GM12874 (cell line): Measurements from ENCODE around the gene SMAD6.

Experiments
- CTCF ChIP-seq: IDR thresholded peaks from 2 replicates; pipeline ENCODE4 v1.5.1; 2011; ENCODE audit warnings: low read depth, mild to moderate bottlenecking, control low read depth, low read length, moderate library complexity; ENCODE audit not compliant: insufficient read depth

The SMAD6 gene

GRCh38 chr15:66765478-66766281 is 63.6 kb downstream of the SMAD6 start:
- no peak for TF ChIP-seq CTCF

- no peak for TF ChIP-seq CTCF
Measured at GRCh38 chr15:66766282-66767230, 64.5 kb downstream of the SMAD6 start.

GRCh38 chr15:66767240-66767659 is 65.2 kb downstream of the SMAD6 start:
- TF ChIP-seq CTCF = no peak

GRCh38 chr15:66768987-66769386 is 67.0 kb downstream of the SMAD6 start:
- no peak for TF ChIP-seq CTCF

GRCh38 chr15:66770518-66771350 is 68.7 kb downstream of the SMAD6 start:
- no peak for TF ChIP-seq CTCF

- no peak for TF ChIP-seq CTCF
Measured at GRCh38 chr15:66771351-66771650, 69.3 kb downstream of the SMAD6 start.
